GM12873 (cell line): ENCODE data around the gene MICALL2.

Source experiments
- TF ChIP-seq, protein P1 (sequence below): IDR thresholded peaks from 2 replicates; pipeline ENCODE4 v1.5.1; 2012; ENCODE audit warnings: low read depth, mild to moderate bottlenecking, moderate library complexity, low read length, control low read depth; ENCODE audit not compliant: insufficient read depth; ENCODE audit errors: missing control alignments

Gene MICALL2

DNA sequence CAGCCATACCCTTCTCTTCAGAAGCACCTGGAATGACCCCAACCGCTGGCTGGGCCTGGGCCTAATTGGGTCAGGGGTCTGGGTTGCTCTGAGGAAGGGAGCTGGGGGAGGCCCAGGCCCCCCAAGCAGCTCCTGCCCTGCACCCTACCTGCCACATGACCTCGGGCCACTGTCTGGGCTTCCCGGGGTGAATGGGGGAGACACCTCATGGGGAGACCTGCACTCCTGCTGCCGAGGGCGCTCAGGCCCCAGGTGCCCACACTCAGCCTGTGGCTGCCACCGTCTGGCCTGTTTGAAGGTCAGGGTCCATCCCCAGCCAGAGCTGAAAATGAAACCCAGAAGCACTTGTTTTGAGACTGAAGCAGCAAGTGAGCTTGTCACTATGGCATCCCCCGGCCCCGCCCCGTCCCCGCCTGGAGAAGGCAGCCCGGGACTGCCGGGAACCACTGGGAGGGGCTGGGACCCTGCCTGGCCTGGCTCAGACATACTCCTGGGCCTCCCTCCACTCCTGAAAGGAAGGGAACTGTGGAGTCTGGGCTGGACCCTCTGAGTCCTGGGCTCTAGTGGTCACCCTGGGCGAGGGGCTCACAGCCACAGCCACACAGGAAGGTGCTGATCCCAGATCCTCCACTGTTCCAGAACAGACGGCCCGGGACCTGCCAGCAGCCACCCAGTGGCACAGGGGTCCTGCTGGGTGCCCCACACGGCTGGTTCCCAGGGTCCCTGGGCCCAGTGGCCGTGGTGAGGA is 7.4 kb upstream of the MICALL2 start:
- TF ChIP-seq, protein P1, sequence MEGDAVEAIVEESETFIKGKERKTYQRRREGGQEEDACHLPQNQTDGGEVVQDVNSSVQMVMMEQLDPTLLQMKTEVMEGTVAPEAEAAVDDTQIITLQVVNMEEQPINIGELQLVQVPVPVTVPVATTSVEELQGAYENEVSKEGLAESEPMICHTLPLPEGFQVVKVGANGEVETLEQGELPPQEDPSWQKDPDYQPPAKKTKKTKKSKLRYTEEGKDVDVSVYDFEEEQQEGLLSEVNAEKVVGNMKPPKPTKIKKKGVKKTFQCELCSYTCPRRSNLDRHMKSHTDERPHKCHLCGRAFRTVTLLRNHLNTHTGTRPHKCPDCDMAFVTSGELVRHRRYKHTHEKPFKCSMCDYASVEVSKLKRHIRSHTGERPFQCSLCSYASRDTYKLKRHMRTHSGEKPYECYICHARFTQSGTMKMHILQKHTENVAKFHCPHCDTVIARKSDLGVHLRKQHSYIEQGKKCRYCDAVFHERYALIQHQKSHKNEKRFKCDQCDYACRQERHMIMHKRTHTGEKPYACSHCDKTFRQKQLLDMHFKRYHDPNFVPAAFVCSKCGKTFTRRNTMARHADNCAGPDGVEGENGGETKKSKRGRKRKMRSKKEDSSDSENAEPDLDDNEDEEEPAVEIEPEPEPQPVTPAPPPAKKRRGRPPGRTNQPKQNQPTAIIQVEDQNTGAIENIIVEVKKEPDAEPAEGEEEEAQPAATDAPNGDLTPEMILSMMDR, result no peak

DNA sequence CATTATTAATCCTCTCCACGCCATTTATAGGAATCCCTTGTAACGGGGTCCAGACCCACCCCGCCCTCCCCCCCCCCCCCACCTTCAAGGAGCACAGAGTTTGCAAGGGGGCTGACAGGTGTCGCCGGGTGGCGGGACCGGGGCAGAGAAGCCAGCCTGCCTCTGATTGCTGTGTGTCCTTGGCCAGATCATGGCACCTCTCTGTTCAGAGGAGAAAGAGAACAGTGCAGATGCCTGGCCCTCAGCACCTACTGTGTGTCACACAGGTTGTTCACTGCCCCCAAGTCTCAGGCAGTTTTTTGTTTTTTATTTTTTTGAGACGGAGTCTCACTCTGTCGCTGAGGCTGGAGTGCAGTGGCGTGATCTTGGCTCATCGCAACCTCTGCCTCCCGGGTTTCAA is 5.4 kb upstream of the MICALL2 start:
- TF ChIP-seq, protein P1, result no peak

DNA sequence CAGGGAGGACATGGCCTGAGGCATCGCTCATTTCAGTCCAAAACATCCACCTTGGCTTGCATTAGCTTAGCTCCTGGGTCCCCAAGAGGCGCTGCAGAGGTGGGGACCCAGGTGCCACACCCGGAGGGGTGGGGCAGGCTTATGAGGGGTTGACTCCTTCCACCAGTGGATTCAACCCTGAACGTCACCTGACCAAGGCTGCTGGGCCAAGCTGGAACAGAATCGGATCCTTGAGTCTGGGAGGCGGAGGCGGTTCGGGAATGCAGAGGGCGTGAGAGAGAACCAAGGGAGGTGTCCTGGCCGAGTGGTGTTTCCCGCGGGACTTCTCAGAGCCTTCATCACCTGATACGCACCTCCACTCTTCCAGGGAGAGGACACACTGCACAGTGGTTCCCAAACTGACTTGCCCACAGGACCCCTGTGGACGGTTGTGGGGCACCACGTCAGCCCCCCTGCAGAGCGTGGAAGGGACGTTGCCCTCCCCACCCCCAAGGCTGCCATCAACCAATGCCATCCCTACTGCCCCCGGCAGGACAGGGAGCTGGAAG is 4.5 kb upstream of the MICALL2 start:
- TF ChIP-seq, protein P1, result no peak

DNA sequence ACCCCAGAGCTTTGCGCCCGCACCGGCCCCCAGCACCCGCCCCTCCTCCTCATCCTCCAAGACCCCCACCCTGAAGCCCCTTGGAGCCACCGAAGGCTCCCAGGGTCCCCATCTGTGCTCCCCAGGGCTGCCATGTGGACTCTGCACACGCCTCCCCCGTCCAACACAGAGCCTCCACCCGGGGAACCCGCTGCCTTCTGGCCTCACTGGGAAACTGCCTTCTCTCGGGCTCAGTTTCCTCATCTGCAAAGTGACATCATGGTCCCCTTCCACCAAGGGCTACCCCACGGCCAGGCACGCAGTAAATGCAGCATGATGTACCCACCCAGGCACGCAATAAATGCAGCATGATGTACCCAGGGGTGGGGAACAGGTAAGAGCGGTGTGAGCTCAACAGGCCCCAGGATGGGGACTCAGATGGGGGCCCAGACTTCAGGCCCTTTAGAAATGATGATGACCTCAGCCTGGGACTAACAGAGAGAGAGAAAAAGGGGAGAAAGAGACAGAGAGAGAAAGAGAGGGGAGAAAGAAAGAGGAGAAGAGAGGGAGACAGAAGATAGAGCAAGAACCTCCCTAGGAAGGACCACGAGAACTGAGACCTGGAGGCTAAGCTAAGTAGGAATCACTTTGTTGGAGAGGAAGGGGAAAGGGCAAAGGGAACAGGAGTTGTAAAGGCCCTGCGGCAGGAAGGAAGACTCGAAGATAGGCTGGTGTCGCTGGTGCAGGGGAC is 2.5 kb upstream of the MICALL2 start:
- TF ChIP-seq, protein P1, result no peak

DNA sequence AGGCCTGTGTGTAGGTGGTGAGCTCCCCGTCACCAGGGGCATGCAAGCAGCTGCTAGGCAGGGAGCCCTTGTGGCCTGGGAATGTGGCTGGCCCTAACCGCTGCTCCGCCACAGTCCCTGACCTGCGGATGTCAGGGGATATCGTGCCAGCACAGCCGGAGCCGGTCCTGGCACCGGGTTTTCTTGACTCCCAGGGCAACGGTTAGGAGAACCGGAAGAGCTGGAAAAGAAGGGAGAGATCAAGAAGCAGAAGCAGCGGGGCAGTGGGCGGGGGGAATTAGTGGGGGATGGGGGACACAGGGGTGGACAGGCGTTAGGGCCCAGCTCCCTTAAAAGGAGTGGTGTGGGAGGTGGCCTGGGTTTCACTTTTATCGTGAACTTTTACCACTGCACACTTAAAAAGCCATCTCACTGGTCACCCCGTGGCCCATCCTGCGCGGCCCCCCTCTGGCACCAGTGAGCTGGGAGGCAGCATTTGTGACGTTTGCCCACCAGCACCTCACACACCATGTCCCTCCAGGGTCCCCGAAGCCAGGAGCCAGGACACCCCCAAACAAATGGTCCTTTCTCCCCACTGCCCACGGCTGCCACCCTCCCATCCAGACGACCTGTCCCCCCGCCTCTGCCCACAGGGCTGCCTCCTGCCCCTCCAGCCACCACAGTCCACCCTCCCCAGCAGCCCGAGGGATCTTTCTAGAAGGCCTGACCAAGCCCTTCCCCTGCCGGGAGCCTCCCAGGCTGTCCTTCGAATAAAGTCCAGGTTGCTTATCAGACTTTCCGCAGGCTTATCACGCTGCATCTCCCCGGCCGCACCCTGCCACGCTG is 1.8 kb upstream of the MICALL2 start:
- TF ChIP-seq, protein P1, result no peak

DNA sequence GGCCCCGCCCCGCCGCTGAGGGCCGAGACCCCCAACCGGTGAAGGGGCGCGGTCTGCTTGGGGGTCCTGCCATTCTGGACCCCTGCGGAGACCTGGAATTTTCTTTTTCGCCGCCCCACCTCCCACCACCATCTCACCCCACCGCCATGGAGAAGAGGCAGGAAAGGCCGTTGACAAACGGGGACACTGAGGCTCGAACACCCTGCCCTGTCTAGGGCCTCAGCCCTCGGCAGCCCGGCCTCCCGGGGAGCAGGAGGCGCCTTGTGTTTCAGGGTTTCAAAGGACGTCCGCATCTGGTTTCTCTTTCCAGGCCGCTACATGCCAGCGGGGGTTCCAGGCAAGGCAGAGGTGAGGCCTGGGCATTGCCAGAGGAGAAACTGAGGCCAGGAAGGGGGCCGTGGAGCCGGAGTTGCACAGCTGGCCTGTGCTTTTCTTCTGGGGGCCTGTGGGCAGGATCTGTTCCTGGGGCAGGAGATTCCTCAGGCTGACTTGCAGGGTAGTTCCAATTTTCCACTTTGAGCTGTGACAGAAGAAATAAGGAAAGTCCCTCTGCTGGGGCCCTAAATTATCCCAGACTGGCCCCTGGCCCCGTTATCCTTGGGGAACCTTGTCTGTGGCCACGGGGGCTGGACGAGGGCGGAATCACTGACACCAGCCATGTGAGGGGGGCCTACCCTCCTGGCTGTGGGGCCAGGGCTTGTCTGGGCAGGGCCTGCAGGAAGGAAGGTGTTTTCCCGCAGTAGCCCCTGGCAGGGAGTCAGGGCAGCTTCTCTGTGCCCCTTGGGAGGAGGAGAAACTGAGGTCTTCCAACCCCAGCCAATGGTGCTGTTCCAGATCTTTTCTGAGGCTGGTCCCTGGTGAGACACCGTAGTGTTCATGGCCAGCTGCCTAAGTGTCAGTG is 900 bp upstream of the MICALL2 start:
- TF ChIP-seq, protein P1, result no peak
